HCT116 (cell line): ENCODE data around the gene GALNT2. TPM values are rescaled to one million over a fixed set of nuclear protein-coding genes. Genes with fewer than 3 reads are reported as not detected.

Source experiments
- ATAC-seq: fragments of 200-7000 bp; cut with Tn5 transposase; 2 replicates; pipeline ENCODE4 v1.9.1; 2020; ENCODE audit warnings: mild to moderate bottlenecking, moderate library complexity
- BruUV-seq: library from RNA; stranded (reverse); fragments of 400-500 nt; replicated peaks from 2 replicates; lab custom pipeline; 2021; lab: Mats Ljungman, UMichigan
- CTCF ChIA-PET: fragments of 300-600 bp; sonication (Branson Sonifier 250); formaldehyde crosslinking; loops from one replicate; lab custom pipeline; 2021; ENCODE audit warnings: antibody characterized with exemption; lab: Charles Lee
- POLR2A ChIA-PET: fragments of 300-600, 350-600 bp; sonication (Branson Sonifier 250); formaldehyde crosslinking; loops from one replicate; lab custom pipeline; 2021; ENCODE audit warnings: antibody characterized with exemption; lab: Charles Lee
- RAD21 ChIA-PET, 2 experiments: fragments of 300-600 bp; sonication (Branson Sonifier 250); formaldehyde crosslinking; loops; one replicate each; lab custom pipeline; 2023; ENCODE audit warnings: low total read pairs in 2 of 2; ENCODE audit not compliant: uncharacterized antibody in 2 of 2, unreplicated experiment in 2 of 2, low non-redundant PET in 1 of 2; lab: Charles Lee
- DNase-seq: peaks from one replicate; pipeline ENCODE4 v3.0.0-alpha.2; 2010; ENCODE audit warnings: low read depth, low spot score
- H2AFZ ChIP-seq: fragments of 200-600 bp; shearing (Covaris generic), sonication (generic); 2 replicates; pipeline ENCODE4 v1.6.1; 2017; ENCODE audit warnings: low read depth, mixed run types, mixed read lengths, antibody characterized with exemption, low read length; ENCODE audit not compliant: poor library complexity, severe bottlenecking
- H3K27ac ChIP-seq: 2 replicates; pipeline ENCODE4 v1.5.1; 2012; ENCODE audit warnings: low read depth, low read length
- H3K27me3 ChIP-seq: fragments of 200-600 bp; sonication (generic); 2 replicates; pipeline ENCODE4 v1.6.1; 2016; ENCODE audit warnings: mixed run types, low read length, mixed read lengths; ENCODE audit not compliant: insufficient read depth
- H3K36me3 ChIP-seq, 2 experiments: fragments of 200-500 bp in 1 of 2; fragments of 200-600 bp in 1 of 2; sonication (Bioruptor generic) in 1 of 2; sonication (generic) in 1 of 2; 2 replicates each; pipeline versions ENCODE4 v1.5.1 to v1.6.1; 2014 to 2016; ENCODE audit warnings: low read length in 2 of 2, inconsistent platforms in 1 of 2, mixed read lengths in 1 of 2, mixed run types in 1 of 2; ENCODE audit not compliant: insufficient read depth in 2 of 2, control insufficient read depth in 1 of 2
- H3K4me1 ChIP-seq, 2 experiments: fragments of 200-600 bp in 1 of 2; sonication (generic) in 1 of 2; 2 replicates each; pipeline versions ENCODE4 v1.5.1 to v1.6.1; 2012 to 2017; ENCODE audit warnings: low read length in 2 of 2, inconsistent platforms in 1 of 2, mild to moderate bottlenecking in 1 of 2, mixed read lengths in 1 of 2, mixed run types in 1 of 2, moderate library complexity in 1 of 2; ENCODE audit not compliant: insufficient read depth in 2 of 2, control insufficient read depth in 1 of 2
- H3K4me2 ChIP-seq: fragments of 200-600 bp; sonication (generic); 2 replicates; pipeline ENCODE4 v1.6.1; 2017; ENCODE audit warnings: mixed run types, low read length, mixed read lengths
- H3K4me3 ChIP-seq, 2 experiments: fragments of 200-600 bp in 1 of 2; sonication (generic) in 1 of 2; replicated peaks in 1 of 2; 2 replicates each; pipeline ENCODE4 v1.5.1; 2011 to 2016; ENCODE audit warnings: low read length in 2 of 2, control low read depth in 1 of 2, low read depth in 1 of 2, mild to moderate bottlenecking in 1 of 2, mixed read lengths in 1 of 2, mixed run types in 1 of 2
- H3K79me2 ChIP-seq: fragments of 200-600 bp; sonication (generic); 2 replicates; pipeline ENCODE4 v1.6.1; 2017; ENCODE audit warnings: mild to moderate bottlenecking, mixed run types, low read length, moderate library complexity, mixed read lengths; ENCODE audit not compliant: insufficient read depth
- H3K9ac ChIP-seq: fragments of 200-600 bp; sonication (generic); 2 replicates; pipeline ENCODE4 v1.6.1; 2016; ENCODE audit warnings: low read length, mixed read lengths
- H3K9me2 ChIP-seq: fragments of 200-600 bp; sonication (generic), shearing (Covaris generic); 2 replicates; pipeline ENCODE4 v1.6.1; 2017; ENCODE audit warnings: mixed run types, mild to moderate bottlenecking, moderate library complexity; ENCODE audit not compliant: insufficient read depth
- H3K9me3 ChIP-seq, 2 experiments: fragments of 200-500 bp in 1 of 2; fragments of 200-600 bp in 1 of 2; sonication (Bioruptor generic) in 1 of 2; sonication (generic) in 1 of 2; 2 replicates each; pipeline ENCODE4 v1.6.1; 2014 to 2017; ENCODE audit warnings: low read length in 2 of 2, mixed read lengths in 2 of 2, inconsistent platforms in 1 of 2, low read depth in 1 of 2, mild to moderate bottlenecking in 1 of 2, mixed run types in 1 of 2, moderate library complexity in 1 of 2; ENCODE audit not compliant: control insufficient read depth in 1 of 2, insufficient read depth in 1 of 2
- H4K20me1 ChIP-seq: fragments of 200-600 bp; sonication (generic), shearing (Covaris generic); 2 replicates; pipeline ENCODE4 v1.6.1; 2017; ENCODE audit warnings: mixed run types, mild to moderate bottlenecking, moderate library complexity; ENCODE audit not compliant: insufficient read depth
- ATF3 ChIP-seq: IDR thresholded peaks from 2 replicates; pipeline ENCODE4 v1.6.1; 2012
- CTCF ChIP-seq, 3 experiments: fragments of 200-600 bp in 1 of 3; sonication (generic) in 1 of 3; IDR thresholded peaks in 2 of 3; conservative IDR thresholded peaks in 1 of 3; 2 replicates each; pipeline ENCODE4 v1.5.1; 2012 to 2017; ENCODE audit warnings: low read depth in 2 of 3, low read length in 2 of 3, antibody characterized with exemption in 1 of 3, borderline replicate concordance in 1 of 3, control low read depth in 1 of 3, mild to moderate bottlenecking in 1 of 3, mixed read lengths in 1 of 3, mixed run types in 1 of 3, moderate library complexity in 1 of 3; ENCODE audit not compliant: insufficient read depth in 1 of 3
- EGR1 ChIP-seq: IDR thresholded peaks from 2 replicates; pipeline ENCODE4 v1.6.1; 2012; ENCODE audit warnings: low read depth
- EZH2phosphoT487 ChIP-seq: fragments of 200-600 bp; IDR thresholded peaks from 2 replicates; pipeline ENCODE4 v1.6.1; 2018; ENCODE audit warnings: antibody characterized with exemption, borderline replicate concordance
- FOSL1 ChIP-seq: IDR thresholded peaks from 2 replicates; pipeline ENCODE4 v1.6.1; 2012; ENCODE audit warnings: low read depth
- MAX ChIP-seq: IDR thresholded peaks from 2 replicates; pipeline ENCODE4 v1.6.1; 2012
- RAD21 ChIP-seq: IDR thresholded peaks from 2 replicates; pipeline ENCODE4 v1.6.1; 2012; ENCODE audit warnings: low read depth, mild to moderate bottlenecking
- REST ChIP-seq: IDR thresholded peaks from 2 replicates; pipeline ENCODE4 v1.6.1; 2012; ENCODE audit warnings: low read depth
- SIN3A ChIP-seq: IDR thresholded peaks from 2 replicates; pipeline ENCODE4 v1.6.1; 2012; ENCODE audit warnings: low read depth
- ZBTB33 ChIP-seq: IDR thresholded peaks from 2 replicates; pipeline ENCODE4 v1.6.1; 2011; ENCODE audit warnings: mild to moderate bottlenecking, low read length, moderate library complexity; ENCODE audit not compliant: insufficient replicate concordance; ENCODE audit errors: extremely low read depth
- intact Hi-C: fragments of 100-400 bp; cut with micrococcal nuclease; formaldehyde crosslinking; loops from 2 replicates; pipeline ENCODE4 v1.10.0; 2022
- total RNA-seq: library from RNA; stranded (reverse); gene quantifications from one replicate; pipeline ENCODE4 v1.2.1, GENCODE V29; 2021; ENCODE audit not compliant: unreplicated experiment

GALNT2 gene
- total RNA-seq, 1 experiment from 2014 or later: 40.8 TPM

DNA sequence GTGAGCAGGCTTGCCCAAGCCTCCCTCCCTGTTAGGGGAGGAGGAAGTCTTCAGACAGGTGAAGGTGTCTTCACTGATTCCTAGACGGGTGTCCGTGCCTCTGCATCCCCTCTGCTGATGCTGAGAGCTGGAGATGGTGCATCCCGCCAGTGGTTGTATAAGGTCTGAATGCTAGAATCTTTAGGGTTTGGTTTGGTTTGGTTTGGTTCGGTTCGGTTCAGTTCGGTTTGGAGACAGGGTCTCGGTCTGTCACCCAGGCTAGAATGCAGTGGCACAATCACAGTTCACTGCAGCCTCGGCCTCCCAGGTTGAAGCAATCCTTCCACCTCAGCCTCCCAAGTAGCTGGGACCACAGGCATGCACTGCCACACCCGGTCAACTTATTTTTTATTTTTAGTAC lies 205.5 kb downstream of the GALNT2 start:
- Histone ChIP-seq H3K36me3 (peaks cover 0 to 9% of the 10 kb centered on the region in 2 experiments; a peak in 2 of 4 replicates), H3K9me3 (no peaks in the 10 kb centered on the region), H3K27me3 (no peaks in the 10 kb centered on the region), H3K9ac (no peak overlapping the region), H3K27ac (no peak overlapping the region), H3K79me2 (no peaks in the 10 kb centered on the region), H3K9me2 (no peaks in the 10 kb centered on the region), H3K4me3 (no peak overlapping the region), H4K20me1 (no peaks in the 10 kb centered on the region), H2AFZ (no peak overlapping the region), H3K4me2 (no peak overlapping the region), H3K4me1 (peaks cover 0 to 7% of the 10 kb centered on the region in 2 experiments; a peak in 2 of 4 replicates)
- ATAC-seq (no peak), DNase-seq (no peak)
- no TSS peak for BruUV-seq
- ChIA-PET POLR2A (no interaction called here), CTCF (no interaction called here), RAD21 (no interaction called here)
- intact Hi-C loops: no loop called here
- TF ChIP-seq ATF3 (no peak), FOSL1 (no peak), RAD21 (no peak), MAX (no peak), REST (no peak), SIN3A (no peak), ZBTB33 (no peak), EGR1 (no peak), EZH2phosphoT487 (no peak), CTCF (IDR thresholded peaks at IDR 0.05 in 2 of 3, conservative IDR thresholded peaks at IDR 0.05 in 1 of 3; ENCODE audit: borderline replicate concordance in 1 of 3, insufficient read depth in 1 of 3, low read depth in 2 of 3, low read length in 2 of 3) (no peak)
